HL-60 (cell line): ENCODE data around the gene ALOXE3.

Source experiments
- POLR2AphosphoS5 ChIP-seq: IDR thresholded peaks from 2 replicates; pipeline ENCODE4 v1.6.1; 2012; ENCODE audit warnings: low read depth
- TF ChIP-seq, protein P1 (sequence below): IDR thresholded peaks from one replicate; pipeline ENCODE4 v1.5.1; 2011; ENCODE audit warnings: low read length, control low read depth, inconsistent platforms; ENCODE audit not compliant: insufficient read depth

DNA sequence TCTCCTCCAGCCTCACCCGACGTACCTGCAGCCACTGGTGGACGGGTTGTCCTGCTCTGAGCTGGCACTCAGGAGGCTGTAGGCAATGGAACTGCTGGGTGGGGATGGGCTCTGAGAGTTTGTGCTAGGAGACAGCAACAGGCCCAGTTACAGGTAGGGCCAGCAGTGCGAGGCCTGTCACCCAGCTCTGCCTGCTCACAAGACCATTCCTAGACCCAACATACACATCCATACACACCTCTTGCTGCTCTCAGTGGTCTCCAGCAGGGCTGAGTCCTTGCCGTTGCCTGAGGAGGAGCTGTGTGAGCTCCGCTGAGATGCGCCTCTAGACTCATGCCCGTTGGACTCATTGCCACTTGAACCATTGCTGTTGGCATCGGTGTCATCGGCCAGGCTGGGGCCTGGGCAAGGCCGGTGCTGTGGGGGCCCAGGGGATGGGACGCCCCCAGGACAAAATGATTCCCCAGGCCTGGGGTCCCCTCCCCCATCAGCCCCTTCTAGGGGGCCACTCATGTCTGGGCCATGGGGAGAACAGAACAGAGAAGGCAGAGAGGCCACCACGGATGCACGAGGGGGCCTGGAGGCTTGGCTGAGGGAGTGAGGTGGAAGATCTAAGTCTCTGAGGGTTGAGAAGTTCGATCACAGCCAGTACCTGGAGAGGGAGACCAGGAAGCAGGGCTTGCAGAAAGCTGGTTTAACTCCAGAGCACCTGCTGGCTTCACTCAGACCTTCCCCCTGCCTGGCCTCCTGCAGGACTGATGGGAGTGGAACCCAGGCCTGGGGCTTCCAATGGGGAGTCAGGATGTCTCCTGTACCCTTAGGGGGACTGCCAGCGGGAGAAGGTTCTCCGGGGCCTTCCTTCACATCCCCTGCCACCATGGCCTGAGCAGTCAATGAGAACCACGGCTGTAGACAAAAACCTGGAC is 32.1 kb upstream of the ALOXE3 start:
- TF ChIP-seq, protein P1, sequence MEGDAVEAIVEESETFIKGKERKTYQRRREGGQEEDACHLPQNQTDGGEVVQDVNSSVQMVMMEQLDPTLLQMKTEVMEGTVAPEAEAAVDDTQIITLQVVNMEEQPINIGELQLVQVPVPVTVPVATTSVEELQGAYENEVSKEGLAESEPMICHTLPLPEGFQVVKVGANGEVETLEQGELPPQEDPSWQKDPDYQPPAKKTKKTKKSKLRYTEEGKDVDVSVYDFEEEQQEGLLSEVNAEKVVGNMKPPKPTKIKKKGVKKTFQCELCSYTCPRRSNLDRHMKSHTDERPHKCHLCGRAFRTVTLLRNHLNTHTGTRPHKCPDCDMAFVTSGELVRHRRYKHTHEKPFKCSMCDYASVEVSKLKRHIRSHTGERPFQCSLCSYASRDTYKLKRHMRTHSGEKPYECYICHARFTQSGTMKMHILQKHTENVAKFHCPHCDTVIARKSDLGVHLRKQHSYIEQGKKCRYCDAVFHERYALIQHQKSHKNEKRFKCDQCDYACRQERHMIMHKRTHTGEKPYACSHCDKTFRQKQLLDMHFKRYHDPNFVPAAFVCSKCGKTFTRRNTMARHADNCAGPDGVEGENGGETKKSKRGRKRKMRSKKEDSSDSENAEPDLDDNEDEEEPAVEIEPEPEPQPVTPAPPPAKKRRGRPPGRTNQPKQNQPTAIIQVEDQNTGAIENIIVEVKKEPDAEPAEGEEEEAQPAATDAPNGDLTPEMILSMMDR: no peak
- no peak for TF ChIP-seq POLR2AphosphoS5
